HUES64 (cell line): ENCODE results near the gene TM7SF2.
"Not testable (repeated sequence)": the region's sequence is repeated elsewhere in the genome, so short reads cannot be mapped to it uniquely, and the experiment has no call there.

ENCODE experiments used
- H3K27ac ChIP-seq: 2 replicates; pipeline ENCODE4 v1.7.0; 2013; ENCODE audit warnings: low read depth, low read length, inconsistent platforms
- H3K27me3 ChIP-seq: 2 replicates; pipeline ENCODE4 v1.6.1; 2013; ENCODE audit warnings: mild to moderate bottlenecking, low read length; ENCODE audit not compliant: insufficient read depth
- H3K36me3 ChIP-seq: 2 replicates; pipeline ENCODE4 v1.6.1; 2013; ENCODE audit warnings: mild to moderate bottlenecking, low read length; ENCODE audit not compliant: insufficient read depth
- H3K4me1 ChIP-seq: 2 replicates; pipeline ENCODE4 v1.6.1; 2013; ENCODE audit warnings: mild to moderate bottlenecking, low read length, moderate library complexity; ENCODE audit not compliant: insufficient read depth
- H3K4me3 ChIP-seq: 2 replicates; pipeline ENCODE4 v1.5.1; 2013; ENCODE audit warnings: mild to moderate bottlenecking, low read length, moderate library complexity
- H3K9ac ChIP-seq: 2 replicates; pipeline ENCODE4 v1.6.1; 2013; ENCODE audit warnings: mild to moderate bottlenecking, low read depth, low read length
- H3K9me3 ChIP-seq: 2 replicates; pipeline ENCODE4 v1.6.1; 2013; ENCODE audit warnings: low read depth, low read length; ENCODE audit not compliant: insufficient read depth
- WGBS: fragments of 150-250, 120-280 bp; methylation state at CpG from one replicate; pipeline ENCODE4 v1.1.7; 2013; ENCODE audit warnings: missing lambda C conversion rate; 5-methylcytosine and 5-hydroxymethylcytosine counted together

The TM7SF2 gene

GRCh38 chr11:65132988-65133700 lies 21.5 kb downstream of the TM7SF2 start:
- Histone ChIP-seq H3K9ac (peak overlapping the region; percentile 98; the same call in 1 of the 2 replicates), H3K27ac (peak overlapping the region; percentile 94), H3K36me3 (peaks cover 43% of the 10 kb centered on the region), H3K9me3 (no peaks in the 10 kb centered on the region), H3K27me3 (no peaks in the 10 kb centered on the region), H3K4me3 (peak overlapping the region; percentile 83), H3K4me1 (0 out of 2 replicates have a peak, but pooled peaks cover 2% of the 10 kb centered on the region)
- 52% methylated on average over 18 of the region's 18 CpGs for WGBS

- WGBS = under 1% methylated on average over 20 of the region's 20 CpGs
- Histone ChIP-seq H3K27ac (peak overlapping the region; percentile 94), H3K9me3 (no peaks in the 10 kb centered on the region), H3K4me1 (0 out of 2 replicates have a peak, but pooled peaks cover 2% of the 10 kb centered on the region), H3K9ac (peak overlapping the region; percentile 98), H3K4me3 (peak overlapping the region; percentile 83), H3K27me3 (no peaks in the 10 kb centered on the region), H3K36me3 (peaks cover 38% of the 10 kb centered on the region)
These were observed 22.1 kb downstream of the TM7SF2 start for GRCh38 chr11:65133724-65134123.

- no peaks in the 10 kb centered on the region for H3K9me3 ChIP-seq
- peak within 1 kb of the TSS; percentile 83 for H3K4me3 ChIP-seq
- H3K4me1 ChIP-seq = 0 out of 2 replicates have a peak, but pooled peaks cover 2% of the 10 kb centered on the region
- peaks cover 31% of the 10 kb centered on the region for H3K36me3 ChIP-seq
- WGBS = under 1% methylated on average over 60 of the region's 60 CpGs
- H3K9ac ChIP-seq = peak within 1 kb of the TSS; percentile 98
- no peaks in the 10 kb centered on the region for H3K27me3 ChIP-seq
- peak within 1 kb of the TSS; percentile 94 for H3K27ac ChIP-seq
These were observed 22.7 kb downstream of the TM7SF2 start, which contains the start of gene SYVN1 for GRCh38 chr11:65134240-65134951. TSS of gene SYVN1 (minus strand) at chr11:65134519. CDS start at chr11:65133601, 918 bp downstream.

GRCh38 chr11:65134952-65135632 lies 23.4 kb downstream of the TM7SF2 start:
- peaks cover 24% of the 10 kb centered on the region for H3K36me3 ChIP-seq
- H3K27me3 ChIP-seq = 0 out of 2 replicates have a peak, but pooled peaks cover 2% of the 10 kb centered on the region
- peak overlapping the region; percentile 94 for H3K27ac ChIP-seq
- 0 out of 2 replicates have a peak, but pooled peaks cover 2% of the 10 kb centered on the region for H3K4me1 ChIP-seq
- peak overlapping the region; percentile 98 for H3K9ac ChIP-seq
- no peaks in the 10 kb centered on the region for H3K9me3 ChIP-seq
- 6% methylated on average over 24 of the region's 24 CpGs for WGBS
- peak overlapping the region; percentile 83 for H3K4me3 ChIP-seq

GRCh38 chr11:65135633-65136145 lies 24.0 kb downstream of the TM7SF2 start:
- Histone ChIP-seq H3K9me3 (no peaks in the 10 kb centered on the region), H3K9ac (peak overlapping the region; percentile 98), H3K36me3 (peaks cover 19% of the 10 kb centered on the region), H3K27me3 (0 out of 2 replicates have a peak, but pooled peaks cover 8% of the 10 kb centered on the region), H3K4me3 (peak overlapping the region; percentile 83), H3K4me1 (0 out of 2 replicates have a peak, but pooled peaks cover 2% of the 10 kb centered on the region), H3K27ac (peak overlapping the region; percentile 73)
- 75% methylated on average over 10 of the region's 11 CpGs for WGBS

- H3K4me3 ChIP-seq = no peak overlapping the region
- no peak overlapping the region for H3K9ac ChIP-seq
- H3K27me3 ChIP-seq = 0 out of 2 replicates have a peak, but pooled peaks cover 9% of the 10 kb centered on the region
- H3K36me3 ChIP-seq = peaks cover 10% of the 10 kb centered on the region
- WGBS = 92% methylated on average over 15 of the region's 15 CpGs
- no peak overlapping the region for H3K27ac ChIP-seq
- no peaks in the 10 kb centered on the region for H3K9me3 ChIP-seq
- 0 out of 2 replicates have a peak, but pooled peaks cover 2% of the 10 kb centered on the region for H3K4me1 ChIP-seq
These were observed 24.9 kb downstream of the TM7SF2 start for GRCh38 chr11:65136515-65137096.

- no peaks in the 10 kb centered on the region for H3K36me3 ChIP-seq
- WGBS = 95% methylated on average over 7 of the region's 7 CpGs
- 0 out of 2 replicates have a peak, but pooled peaks cover 9% of the 10 kb centered on the region for H3K27me3 ChIP-seq
- no peak overlapping the region for H3K27ac ChIP-seq
- H3K4me1 ChIP-seq = no peaks in the 10 kb centered on the region
- H3K9me3 ChIP-seq = 0 out of 2 replicates have a peak, but pooled peaks cover 4% of the 10 kb centered on the region
- H3K9ac ChIP-seq = no peak overlapping the region
- H3K4me3 ChIP-seq = no peak overlapping the region
These were observed 30.3 kb downstream of the TM7SF2 start for GRCh38 chr11:65141896-65142494.

GRCh38 chr11:65147352-65148075 lies 35.8 kb downstream of the TM7SF2 start:
- no CpG with 5 or more reads among the region's 2 CpGs for WGBS
- H3K27ac ChIP-seq = no peak overlapping the region
- 0 out of 2 replicates have a peak, but pooled peaks cover 4% of the 10 kb centered on the region for H3K9me3 ChIP-seq
- no peaks in the 10 kb centered on the region for H3K27me3 ChIP-seq
- H3K36me3 ChIP-seq = no peaks in the 10 kb centered on the region
- no peak overlapping the region for H3K9ac ChIP-seq
- no peaks in the 10 kb centered on the region for H3K4me1 ChIP-seq
- H3K4me3 ChIP-seq = no peak overlapping the region

GRCh38 chr11:65148657-65149056 lies 37.0 kb downstream of the TM7SF2 start:
- Histone ChIP-seq H3K27ac (no peak overlapping the region), H3K4me1 (no peaks in the 10 kb centered on the region), H3K36me3 (no peaks in the 10 kb centered on the region), H3K27me3 (no peaks in the 10 kb centered on the region), H3K4me3 (no peak overlapping the region), H3K9ac (no peak overlapping the region), H3K9me3 (0 out of 2 replicates have a peak, but pooled peaks cover 4% of the 10 kb centered on the region)
- WGBS = 88% methylated on average over 5 of the region's 5 CpGs

- H3K4me1 ChIP-seq, H3K27me3 ChIP-seq, H3K9me3 ChIP-seq, H3K4me3 ChIP-seq, H3K36me3 ChIP-seq, H3K9ac ChIP-seq, H3K27ac ChIP-seq: not testable (repeated sequence)
- WGBS = 87% methylated on average over 9 of the region's 10 CpGs
These were observed 38.4 kb downstream of the TM7SF2 start for GRCh38 chr11:65150131-65150508.
